Mesenchymal stem cell (in vitro differentiated cells and primary cell): ENCODE data around the gene ITGA8.

Experiments used
- DNase-seq: peaks from one replicate; pipeline ENCODE4 v3.0.0-alpha.2; 2013
- H2AFZ ChIP-seq: one replicate; pipeline ENCODE4 v1.6.1; 2013; ENCODE audit warnings: low read depth, mild to moderate bottlenecking, control low read depth, inconsistent platforms, low read length, moderate library complexity
- H2AK5ac ChIP-seq: 2 replicates; pipeline ENCODE4 v1.6.1; 2013; ENCODE audit warnings: low read length, moderate library complexity, mild to moderate bottlenecking, inconsistent platforms; ENCODE audit not compliant: severe bottlenecking
- H2BK120ac ChIP-seq: one replicate; pipeline ENCODE4 v1.6.1; 2013; ENCODE audit warnings: low read depth, mild to moderate bottlenecking, inconsistent platforms, low read length, moderate library complexity
- H2BK12ac ChIP-seq, 2 experiments: one replicate each; pipeline ENCODE4 v1.6.1; 2013; ENCODE audit warnings: inconsistent platforms in 2 of 2, low read length in 2 of 2, mild to moderate bottlenecking in 2 of 2, moderate library complexity in 2 of 2, control low read depth in 1 of 2
- H2BK15ac ChIP-seq: one replicate; pipeline ENCODE4 v1.6.1; 2013; ENCODE audit warnings: mild to moderate bottlenecking, low read depth, inconsistent platforms; ENCODE audit not compliant: poor library complexity, severe bottlenecking
- H2BK5ac ChIP-seq: 2 replicates; pipeline ENCODE4 v1.6.1; 2013; ENCODE audit warnings: low read depth, mild to moderate bottlenecking, low read length, control low read depth, inconsistent platforms; ENCODE audit not compliant: poor library complexity, severe bottlenecking
- H3K14ac ChIP-seq, 2 experiments: one replicate each; pipeline ENCODE4 v1.6.1; 2013; ENCODE audit warnings: inconsistent platforms in 2 of 2, low read length in 2 of 2, control low read depth in 1 of 2, mild to moderate bottlenecking in 1 of 2, moderate library complexity in 1 of 2
- H3K18ac ChIP-seq, 2 experiments: one replicate each; pipeline ENCODE4 v1.6.1; 2013; ENCODE audit warnings: inconsistent platforms in 2 of 2, low read length in 2 of 2, control low read depth in 1 of 2, low read depth in 1 of 2, mild to moderate bottlenecking in 1 of 2
- H3K23ac ChIP-seq, 2 experiments: one replicate each; pipeline ENCODE4 v1.6.1; 2013; ENCODE audit warnings: inconsistent platforms in 2 of 2, low read length in 2 of 2, mild to moderate bottlenecking in 2 of 2, moderate library complexity in 2 of 2, control low read depth in 1 of 2
- H3K27ac ChIP-seq: 2 replicates; pipeline ENCODE4 v1.5.1; 2013; ENCODE audit warnings: mild to moderate bottlenecking, moderate library complexity, low read length, control low read depth, inconsistent platforms; ENCODE audit not compliant: poor library complexity, severe bottlenecking
- H3K27me3 ChIP-seq, 2 experiments: 2 replicates each; pipeline versions ENCODE4 v1.6.1 to v1.7.0; 2013; ENCODE audit warnings: low read length in 2 of 2, mild to moderate bottlenecking in 2 of 2, moderate library complexity in 2 of 2, control low read depth in 1 of 2, inconsistent platforms in 1 of 2; ENCODE audit not compliant: control insufficient read depth in 1 of 2, insufficient read depth in 1 of 2
- H3K36me3 ChIP-seq, 2 experiments: 2 replicates each; pipeline versions ENCODE4 v1.6.1 to v1.7.0; 2013; ENCODE audit warnings: low read length in 2 of 2, control low read depth in 1 of 2, inconsistent platforms in 1 of 2, low read depth in 1 of 2, mild to moderate bottlenecking in 1 of 2; ENCODE audit not compliant: insufficient read depth in 2 of 2, control insufficient read depth in 1 of 2
- H3K4ac ChIP-seq, 2 experiments: one replicate each; pipeline ENCODE4 v1.6.1; 2013; ENCODE audit warnings: inconsistent platforms in 2 of 2, low read length in 2 of 2, mild to moderate bottlenecking in 2 of 2, moderate library complexity in 2 of 2, control low read depth in 1 of 2, low read depth in 1 of 2
- H3K4me1 ChIP-seq: 2 replicates; pipeline ENCODE4 v1.6.1; 2013; ENCODE audit warnings: low read depth, low read length, control low read depth; ENCODE audit not compliant: control insufficient read depth, insufficient read depth
- H3K4me2 ChIP-seq: 2 replicates; pipeline ENCODE4 v1.6.1; 2013; ENCODE audit warnings: low read length, mild to moderate bottlenecking, inconsistent platforms; ENCODE audit not compliant: poor library complexity, severe bottlenecking
- H3K4me3 ChIP-seq, 2 experiments: 2 replicates each; pipeline versions ENCODE4 v1.5.1 to v1.7.0; 2013; ENCODE audit warnings: low read length in 2 of 2, mild to moderate bottlenecking in 2 of 2, control low read depth in 1 of 2, low read depth in 1 of 2; ENCODE audit not compliant: insufficient read depth in 1 of 2
- H3K79me1 ChIP-seq: replicated peaks from 2 replicates; pipeline ENCODE4 v1.6.1; 2013; ENCODE audit warnings: mild to moderate bottlenecking, control low read depth, low read length, inconsistent platforms; ENCODE audit not compliant: poor library complexity, severe bottlenecking
- H3K9ac ChIP-seq: 2 replicates; pipeline ENCODE4 v1.7.0; 2013; ENCODE audit warnings: mild to moderate bottlenecking, low read length, moderate library complexity
- H3K9me3 ChIP-seq: 2 replicates; pipeline ENCODE4 v1.7.0; 2013; ENCODE audit warnings: mild to moderate bottlenecking, low read length; ENCODE audit not compliant: control insufficient read depth
- H4K8ac ChIP-seq: one replicate; pipeline ENCODE4 v1.6.1; 2013; ENCODE audit warnings: inconsistent platforms, mild to moderate bottlenecking, low read length, moderate library complexity
- H4K91ac ChIP-seq: one replicate; pipeline ENCODE4 v1.6.1; 2013; ENCODE audit warnings: mild to moderate bottlenecking, low read length, inconsistent platforms
- WGBS: methylation state at CpG from one replicate; pipeline ENCODE4 v1.1.7; 2013; ENCODE audit warnings: mixed read lengths; 5-methylcytosine and 5-hydroxymethylcytosine counted together

Gene ITGA8

GRCh38 chr10:15605740-15606369 lies 113.9 kb downstream of the ITGA8 start:
- Histone ChIP-seq H3K36me3 (no peaks in the 10 kb centered on the region), H2BK120ac (no peak overlapping the region), H3K79me1 (no peaks in the 10 kb centered on the region), H2BK12ac (no peak overlapping the region), H3K18ac (peak overlapping the region in 1 of 2 experiments; percentile 17), H2BK15ac (no peak overlapping the region), H4K8ac (no peak overlapping the region), H2AK5ac (no peak overlapping the region), H3K23ac (no peak overlapping the region), H3K9me3 (no peaks in the 10 kb centered on the region), H2BK5ac (no peak overlapping the region), H2AFZ (no peak overlapping the region), H4K91ac (no peak overlapping the region), H3K14ac (no peak overlapping the region), H3K4me1 (no peaks in the 10 kb centered on the region), H3K9ac (no peak overlapping the region), H3K4me2 (no peak overlapping the region), H3K27me3 (no peaks in the 10 kb centered on the region), H3K4me3 (peak overlapping the region in 1 of 2 experiments; percentile 54), H3K4ac (no peak overlapping the region), H3K27ac (no peak overlapping the region)
- no peak for DNase-seq
- 93% methylated on average over 6 of the region's 6 CpGs for WGBS

GRCh38 chr10:15603446-15604011 lies 116.2 kb downstream of the ITGA8 start:
- Histone ChIP-seq H3K36me3 (no peaks in the 10 kb centered on the region), H3K4me3 (no peak overlapping the region), H3K27ac (no peak overlapping the region), H2BK120ac (no peak overlapping the region), H4K91ac (no peak overlapping the region), H2AFZ (no peak overlapping the region), H3K4ac (no peak overlapping the region), H3K4me1 (no peaks in the 10 kb centered on the region), H3K9ac (no peak overlapping the region), H3K27me3 (no peaks in the 10 kb centered on the region), H4K8ac (no peak overlapping the region), H3K23ac (no peak overlapping the region), H3K4me2 (no peak overlapping the region), H3K79me1 (no peaks in the 10 kb centered on the region), H2BK12ac (no peak overlapping the region), H2BK5ac (no peak overlapping the region), H2BK15ac (no peak overlapping the region), H3K18ac (no peak overlapping the region), H2AK5ac (no peak overlapping the region), H3K14ac (no peak overlapping the region), H3K9me3 (no peaks in the 10 kb centered on the region)
- WGBS: 65% methylated on average over 3 of the region's 3 CpGs
- DNase-seq: peak; percentile 11

GRCh38 chr10:15601819-15602218 lies 117.9 kb downstream of the ITGA8 start:
- no peak overlapping the region for H2BK15ac ChIP-seq
- no peak overlapping the region for H2BK120ac ChIP-seq
- no peak overlapping the region for H3K4me3 ChIP-seq
- H3K27ac ChIP-seq: no peak overlapping the region
- no peak overlapping the region for H3K4me2 ChIP-seq
- H3K9ac ChIP-seq: no peak overlapping the region
- no peak overlapping the region for H3K23ac ChIP-seq
- no peaks in the 10 kb centered on the region for H3K27me3 ChIP-seq
- no peak overlapping the region for H2AK5ac ChIP-seq
- H4K8ac ChIP-seq: no peak overlapping the region
- WGBS: 75% methylated on average over 1 of the region's 1 CpG
- no peaks in the 10 kb centered on the region for H3K36me3 ChIP-seq
- no peak overlapping the region for H2BK5ac ChIP-seq
- H3K79me1 ChIP-seq: no peaks in the 10 kb centered on the region
- H3K18ac ChIP-seq: no peak overlapping the region
- H3K14ac ChIP-seq: no peak overlapping the region
- no peak overlapping the region for H3K4ac ChIP-seq
- no peak overlapping the region for H2BK12ac ChIP-seq
- H2AFZ ChIP-seq: no peak overlapping the region
- H3K9me3 ChIP-seq: no peaks in the 10 kb centered on the region
- no peak for DNase-seq
- H4K91ac ChIP-seq: no peak overlapping the region
- H3K4me1 ChIP-seq: no peaks in the 10 kb centered on the region

GRCh38 chr10:15595260-15595659 lies 124.5 kb downstream of the ITGA8 start:
- Histone ChIP-seq H3K27me3 (no peaks in the 10 kb centered on the region), H2AK5ac (no peak overlapping the region), H3K4ac (peak overlapping the region in 1 of 2 experiments; percentile 24), H3K9ac (no peak overlapping the region), H2BK12ac (no peak overlapping the region), H3K18ac (no peak overlapping the region), H3K4me2 (no peak overlapping the region), H3K4me3 (no peak overlapping the region), H2AFZ (no peak overlapping the region), H2BK5ac (no peak overlapping the region), H3K23ac (no peak overlapping the region), H3K9me3 (peaks cover 7% of the 10 kb centered on the region), H3K79me1 (no peaks in the 10 kb centered on the region), H3K4me1 (no peaks in the 10 kb centered on the region), H4K91ac (no peak overlapping the region), H2BK15ac (no peak overlapping the region), H3K27ac (no peak overlapping the region), H3K14ac (no peak overlapping the region), H2BK120ac (no peak overlapping the region), H4K8ac (no peak overlapping the region), H3K36me3 (no peaks in the 10 kb centered on the region)
- peak; percentile 24 for DNase-seq
